Muscle of arm (tissue), 12 donors: ENCODE measurements around the gene EXOC6B. TPM values are rescaled to one million over a fixed set of nuclear protein-coding genes. Genes with fewer than 3 reads are reported as not detected.

Experiments
- DNase-seq: peaks from one replicate; pipeline ENCODE4 v3.0.0-alpha.2; 2013
- polyA plus RNA-seq, 12 donors: library from polyadenylated mRNA; unstranded; fragments of 120-200 nt; gene quantifications; one replicate each; pipeline ENCODE4 v1.2.1, GENCODE V29; 2013; ENCODE audit not compliant: insufficient read length in 12 of 12

The EXOC6B gene
- polyA plus RNA-seq, 12 donors: 7.4 to 22.0 (median 12.3) TPM; not detected in 1

- DNase-seq: no peak
Measured at GRCh38 chr2:72794572-72794971, 31.3 kb downstream of the EXOC6B start.

- no peak for DNase-seq
Measured at GRCh38 chr2:72793798-72794440, 31.9 kb downstream of the EXOC6B start.

GRCh38 chr2:72789241-72789640 lies 36.6 kb downstream of the EXOC6B start:
- DNase-seq: no peak

GRCh38 chr2:72788756-72789155 lies 37.1 kb downstream of the EXOC6B start:
- no peak for DNase-seq

GRCh38 chr2:72785517-72785916 lies 40.3 kb downstream of the EXOC6B start:
- DNase-seq: no peak

- DNase-seq: no peak
Measured at GRCh38 chr2:72782520-72782919, 43.3 kb downstream of the EXOC6B start.

- DNase-seq: no peak
Measured at GRCh38 chr2:72781480-72781879, 44.4 kb downstream of the EXOC6B start.

GRCh38 chr2:72780477-72780876 lies 45.4 kb downstream of the EXOC6B start:
- no peak for DNase-seq

GRCh38 chr2:72779495-72779894 lies 46.3 kb downstream of the EXOC6B start:
- DNase-seq: no peak

GRCh38 chr2:72778410-72778809 lies 47.4 kb downstream of the EXOC6B start:
- no peak for DNase-seq

- peak; percentile 75 for DNase-seq
Measured at GRCh38 chr2:72770879-72771461, 54.9 kb downstream of the EXOC6B start.

- no peak for DNase-seq
Measured at GRCh38 chr2:72765997-72766609, 59.7 kb downstream of the EXOC6B start.

GRCh38 chr2:72762276-72762675 lies 63.6 kb downstream of the EXOC6B start:
- DNase-seq: no peak

GRCh38 chr2:72759755-72760154 lies 66.1 kb downstream of the EXOC6B start:
- DNase-seq: no peak

GRCh38 chr2:72757177-72757775 lies 68.6 kb downstream of the EXOC6B start:
- no peak for DNase-seq

- DNase-seq: peak; percentile 71
Measured at GRCh38 chr2:72755647-72756423, 70.0 kb downstream of the EXOC6B start.

GRCh38 chr2:72754628-72755320 lies 71.1 kb downstream of the EXOC6B start:
- no peak for DNase-seq

GRCh38 chr2:72750977-72751639 lies 74.7 kb downstream of the EXOC6B start:
- no peak for DNase-seq

- no peak for DNase-seq
Measured at GRCh38 chr2:72750466-72750865, 75.4 kb downstream of the EXOC6B start.

- DNase-seq: no peak
Measured at GRCh38 chr2:72747344-72747743, 78.5 kb downstream of the EXOC6B start.
